Astrocyte of the spinal cord (primary cell): Measurements from ENCODE around the gene NSRP1.

ENCODE experiments used
- DNase-seq: peaks from one replicate; pipeline ENCODE4 v3.0.0; 2011; ENCODE audit warnings: low read depth, low spot score
- H3K4me3 ChIP-seq: 2 replicates; pipeline ENCODE4 v1.5.1; 2011; ENCODE audit warnings: low read depth, mild to moderate bottlenecking, low read length, moderate library complexity
- CTCF ChIP-seq: IDR thresholded peaks from 2 replicates; pipeline ENCODE4 v1.5.1; 2012; ENCODE audit warnings: low read depth, mild to moderate bottlenecking, low read length, inconsistent platforms
- in situ Hi-C: cut with HindIII; loops from 2 replicates; pipeline ENCODE4 v1.10.0; 2017; ENCODE audit warnings: low sequenced_read_pairs

NSRP1 gene, protein sequence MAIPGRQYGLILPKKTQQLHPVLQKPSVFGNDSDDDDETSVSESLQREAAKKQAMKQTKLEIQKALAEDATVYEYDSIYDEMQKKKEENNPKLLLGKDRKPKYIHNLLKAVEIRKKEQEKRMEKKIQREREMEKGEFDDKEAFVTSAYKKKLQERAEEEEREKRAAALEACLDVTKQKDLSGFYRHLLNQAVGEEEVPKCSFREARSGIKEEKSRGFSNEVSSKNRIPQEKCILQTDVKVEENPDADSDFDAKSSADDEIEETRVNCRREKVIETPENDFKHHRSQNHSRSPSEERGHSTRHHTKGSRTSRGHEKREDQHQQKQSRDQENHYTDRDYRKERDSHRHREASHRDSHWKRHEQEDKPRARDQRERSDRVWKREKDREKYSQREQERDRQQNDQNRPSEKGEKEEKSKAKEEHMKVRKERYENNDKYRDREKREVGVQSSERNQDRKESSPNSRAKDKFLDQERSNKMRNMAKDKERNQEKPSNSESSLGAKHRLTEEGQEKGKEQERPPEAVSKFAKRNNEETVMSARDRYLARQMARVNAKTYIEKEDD

GRCh38 chr17:30116661-30117551 is at the start of gene NSRP1:
Gene NSRP1 (plus strand): TSS chr17:30116816. CDS start chr17:30116844, 28 bp downstream.
- TF ChIP-seq CTCF: no peak
- peak within 1 kb of the TSS; percentile 76 for H3K4me3 ChIP-seq
- in situ Hi-C loops: no loop called here
- DNase-seq: peak; percentile 96

GRCh38 chr17:30068465-30068864 is 48.2 kb upstream of the NSRP1 start:
- DNase-seq: no peak
- TF ChIP-seq CTCF: no peak
- H3K4me3 ChIP-seq: no peak overlapping the region
- in situ Hi-C loops: no loop called here

DNA sequence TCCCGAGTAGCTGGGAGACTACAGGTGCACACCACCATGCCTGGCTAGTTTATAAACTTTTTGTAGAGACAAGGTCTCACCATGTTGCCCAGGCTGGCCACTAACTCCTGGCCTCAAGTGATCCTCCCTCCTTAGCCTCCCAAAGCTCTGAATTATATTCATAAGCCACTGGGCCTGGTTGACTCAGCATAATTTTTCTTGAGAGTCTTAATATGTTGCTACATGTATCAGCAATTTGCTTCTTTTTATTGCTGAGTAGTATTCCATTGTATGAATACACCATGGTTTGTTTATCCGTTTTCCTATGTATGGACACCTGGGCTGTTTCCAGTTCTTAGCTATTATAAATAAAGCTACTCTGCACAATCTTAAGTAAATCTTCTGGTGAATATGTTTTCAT is 42.4 kb upstream of the NSRP1 start:
- TF ChIP-seq CTCF: no peak
- in situ Hi-C loops: no loop called here
- H3K4me3 ChIP-seq: no peak overlapping the region
- DNase-seq: no peak

DNA sequence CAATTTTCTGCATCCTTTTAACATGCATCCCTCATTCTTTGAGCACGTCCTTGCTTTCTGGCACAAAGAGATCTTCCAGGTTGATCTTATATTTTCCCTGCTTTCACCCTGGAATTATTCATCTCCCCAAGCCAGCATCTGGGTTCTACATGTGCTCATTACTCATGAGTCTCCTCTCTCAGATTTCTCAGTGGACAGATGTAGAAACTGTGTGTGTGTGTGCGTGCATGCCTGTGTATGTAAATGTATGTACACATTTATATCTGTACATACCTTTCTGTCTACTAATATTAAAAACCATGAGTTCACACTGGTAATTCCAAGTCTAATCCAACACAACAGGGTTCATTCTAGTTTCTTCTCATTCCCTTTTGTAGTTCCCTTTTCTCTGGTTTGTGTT is 41.9 kb upstream of the NSRP1 start:
- DNase-seq: no peak
- TF ChIP-seq CTCF: no peak
- in situ Hi-C loops: no loop called here
- no peak overlapping the region for H3K4me3 ChIP-seq

DNA sequence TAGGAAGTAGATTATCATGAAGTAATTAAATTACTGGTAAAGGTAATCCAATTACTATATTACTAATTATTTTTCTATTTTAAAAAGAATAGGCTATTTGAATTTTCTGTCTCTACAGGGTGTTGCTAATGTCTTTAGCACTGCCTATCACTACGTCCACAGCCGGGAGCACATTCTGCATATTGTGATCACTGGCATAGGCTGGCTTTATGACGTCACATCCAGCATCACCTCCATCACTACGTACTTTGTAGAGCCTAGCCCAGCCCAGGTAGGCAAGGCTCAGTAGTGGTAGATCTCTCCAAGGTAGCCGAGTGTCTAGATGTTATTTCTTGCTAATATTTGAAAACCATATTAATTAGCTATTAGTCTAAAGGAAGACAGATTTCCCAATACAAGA is 33.8 kb upstream of the NSRP1 start:
- in situ Hi-C loops: no loop called here
- TF ChIP-seq CTCF: no peak
- no peak for DNase-seq
- H3K4me3 ChIP-seq: no peak overlapping the region

DNA sequence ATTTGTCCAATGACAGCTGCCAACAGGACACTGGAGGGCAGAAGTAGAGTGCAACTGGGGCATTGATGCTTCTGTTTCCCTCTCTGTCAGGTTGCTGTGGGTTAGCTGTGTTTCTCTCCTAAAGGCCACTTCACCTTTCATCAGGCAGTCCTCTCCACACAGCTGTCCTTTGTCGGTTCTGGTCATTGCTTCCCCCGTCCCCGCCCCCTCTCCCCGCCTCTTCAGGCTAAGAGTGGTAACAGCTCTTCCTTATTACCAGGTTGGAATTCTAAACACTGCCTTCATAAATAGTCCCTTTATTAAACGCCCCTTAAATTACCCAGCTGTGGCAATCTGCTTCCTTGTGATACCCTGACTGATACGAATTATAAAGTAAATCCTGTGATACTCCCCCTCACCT is 31.8 kb upstream of the NSRP1 start:
- TF ChIP-seq CTCF: no peak
- DNase-seq: no peak
- in situ Hi-C loops: no loop called here
- no peak overlapping the region for H3K4me3 ChIP-seq
